ENCODE measurements around the gene PELI2.

PELI2 gene

DNA sequence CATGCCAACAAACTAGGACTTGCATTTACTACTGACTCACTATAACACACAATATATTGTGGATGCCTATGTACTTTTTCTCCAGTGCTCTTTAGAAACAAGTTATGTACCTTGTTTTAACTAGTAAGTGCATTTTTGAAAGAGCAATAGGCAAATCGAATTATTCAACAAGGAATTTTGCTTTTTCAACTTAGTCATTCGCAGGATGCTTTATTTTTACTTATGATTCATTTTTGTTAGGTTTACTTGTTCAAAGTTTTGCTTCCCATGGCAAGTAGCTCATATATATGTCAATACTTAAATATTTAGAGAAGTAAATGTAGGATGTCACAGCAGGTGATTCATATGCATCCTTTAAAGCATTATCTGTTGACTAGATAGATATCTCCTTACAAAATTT is 149.8 kb downstream of the PELI2 start:
- H3K9me3 Mint-ChIP-seq, result no peaks in the 10 kb centered on the region
- H3K27ac Mint-ChIP-seq, result no peak overlapping the region
- no peak overlapping the region for H3K4me3 Mint-ChIP-seq
- no peak for DNase-seq (ENCODE audit: low spot score)
- H3K36me3 Mint-ChIP-seq (ENCODE audit: low read depth), result no peaks in the 10 kb centered on the region
- peaks cover 2% of the 10 kb centered on the region for H3K27me3 Mint-ChIP-seq (ENCODE audit: low read depth)
- no peaks in the 10 kb centered on the region for H3K4me1 Mint-ChIP-seq (ENCODE audit: low read depth)

DNA sequence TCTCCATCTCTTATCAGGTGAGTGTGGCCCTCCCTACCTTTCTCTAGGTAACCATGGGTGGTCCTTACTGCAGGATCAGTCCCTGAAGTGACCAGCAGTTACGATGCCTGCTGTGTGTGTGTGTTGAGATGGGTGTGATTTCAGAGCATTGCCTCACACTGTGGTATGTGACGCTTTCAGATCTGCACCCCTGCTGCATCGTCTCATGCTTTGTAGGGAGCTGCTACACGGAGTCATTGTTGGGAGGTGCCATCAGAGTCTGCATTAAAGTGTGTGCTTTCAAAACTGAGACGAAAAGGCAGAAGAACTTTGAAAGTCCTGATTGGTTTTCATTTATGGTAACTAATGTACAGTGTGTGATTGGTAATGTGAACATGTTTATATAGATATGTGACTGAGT is 150.5 kb downstream of the PELI2 start:
- no peak for DNase-seq (ENCODE audit: low spot score)
- Mint-ChIP-seq H3K36me3 (ENCODE audit: low read depth) (no peaks in the 10 kb centered on the region), H3K27ac (no peak overlapping the region)

DNA sequence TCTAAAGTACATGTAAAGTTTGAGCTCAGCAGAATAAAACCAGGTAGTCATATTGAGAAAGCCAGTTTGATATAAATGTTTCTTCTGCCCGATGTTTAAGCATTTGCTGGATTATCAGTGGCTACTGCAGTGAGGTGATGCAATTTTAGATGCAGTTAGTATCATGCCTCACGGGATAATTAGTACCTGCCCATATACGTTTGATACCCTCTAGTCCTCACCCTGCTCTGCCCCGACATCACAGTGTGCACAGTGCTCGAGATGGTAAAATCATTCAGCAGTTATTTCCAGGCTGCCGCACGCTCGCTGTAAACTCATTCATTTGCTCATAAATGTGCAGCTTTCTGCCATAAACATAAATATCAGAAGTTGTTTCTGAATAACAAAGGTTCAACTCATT is 152.7 kb downstream of the PELI2 start:
- no peaks in the 10 kb centered on the region for H3K36me3 Mint-ChIP-seq (ENCODE audit: low read depth)
- H3K27me3 Mint-ChIP-seq (ENCODE audit: low read depth), result no peaks in the 10 kb centered on the region
- no peaks in the 10 kb centered on the region for H3K9me3 Mint-ChIP-seq
- no peak overlapping the region for H3K27ac Mint-ChIP-seq
- H3K4me1 Mint-ChIP-seq (ENCODE audit: low read depth), result no peaks in the 10 kb centered on the region
- DNase-seq (ENCODE audit: low spot score), result no peak
- H3K4me3 Mint-ChIP-seq, result no peak overlapping the region

More for the DNA sequence above, 150.5 kb downstream of the PELI2 start:
- H3K4me1 Mint-ChIP-seq (ENCODE audit: low read depth), result no peaks in the 10 kb centered on the region
- H3K27me3 Mint-ChIP-seq (ENCODE audit: low read depth), result peaks cover 2% of the 10 kb centered on the region
- H3K4me3 Mint-ChIP-seq, result no peak overlapping the region
- no peaks in the 10 kb centered on the region for H3K9me3 Mint-ChIP-seq

DNA sequence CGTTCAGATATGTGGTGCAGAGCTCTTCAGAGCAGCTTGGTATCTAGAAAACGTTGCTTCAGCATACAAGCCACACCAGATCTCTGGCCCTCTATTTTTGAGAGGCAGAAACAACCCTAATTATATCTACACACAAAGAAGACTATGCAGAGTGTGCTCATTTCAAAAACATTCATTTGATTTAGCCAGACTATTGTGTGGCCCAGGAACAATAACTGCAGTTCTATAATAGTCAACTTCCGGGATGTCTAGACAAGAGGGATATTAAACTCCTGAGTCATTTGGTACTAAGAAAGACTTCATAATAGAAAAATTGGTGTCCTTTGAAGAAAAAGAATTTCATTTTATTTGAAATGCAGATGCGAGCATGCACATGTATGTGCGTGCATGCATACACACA is 153.8 kb downstream of the PELI2 start:
- no peaks in the 10 kb centered on the region for H3K27me3 Mint-ChIP-seq (ENCODE audit: low read depth)
- no peak for DNase-seq (ENCODE audit: low spot score)
- H3K9me3 Mint-ChIP-seq, result no peaks in the 10 kb centered on the region
- H3K4me3 Mint-ChIP-seq, result no peak overlapping the region
- no peaks in the 10 kb centered on the region for H3K36me3 Mint-ChIP-seq (ENCODE audit: low read depth)
- no peak overlapping the region for H3K27ac Mint-ChIP-seq
- no peaks in the 10 kb centered on the region for H3K4me1 Mint-ChIP-seq (ENCODE audit: low read depth)

DNA sequence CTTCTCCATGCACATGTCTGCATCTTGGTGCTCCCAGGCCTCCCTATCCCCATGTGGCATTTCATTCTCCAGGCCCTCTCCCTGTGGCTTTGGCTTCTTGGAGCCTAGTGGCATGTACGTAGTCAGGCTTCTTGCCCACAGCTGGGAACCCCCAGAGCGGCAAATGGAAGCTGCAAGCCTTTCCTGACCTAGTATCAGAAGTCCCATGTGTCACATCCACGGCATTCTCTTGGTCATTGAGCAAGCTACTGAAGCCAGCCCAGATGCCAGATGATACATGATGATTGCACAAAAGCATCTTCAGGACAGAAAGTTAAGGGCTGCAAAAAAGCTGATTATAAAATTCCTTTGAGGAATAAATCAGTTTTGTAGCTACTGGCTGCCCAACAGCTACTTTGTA is 154.9 kb downstream of the PELI2 start:
- Mint-ChIP-seq H3K4me3 (no peak overlapping the region), H3K9me3 (no peaks in the 10 kb centered on the region), H3K27ac (no peak overlapping the region), H3K36me3 (ENCODE audit: low read depth) (no peaks in the 10 kb centered on the region), H3K4me1 (ENCODE audit: low read depth) (no peaks in the 10 kb centered on the region), H3K27me3 (ENCODE audit: low read depth) (no peaks in the 10 kb centered on the region)
- DNase-seq (ENCODE audit: low spot score), result no peak

DNA sequence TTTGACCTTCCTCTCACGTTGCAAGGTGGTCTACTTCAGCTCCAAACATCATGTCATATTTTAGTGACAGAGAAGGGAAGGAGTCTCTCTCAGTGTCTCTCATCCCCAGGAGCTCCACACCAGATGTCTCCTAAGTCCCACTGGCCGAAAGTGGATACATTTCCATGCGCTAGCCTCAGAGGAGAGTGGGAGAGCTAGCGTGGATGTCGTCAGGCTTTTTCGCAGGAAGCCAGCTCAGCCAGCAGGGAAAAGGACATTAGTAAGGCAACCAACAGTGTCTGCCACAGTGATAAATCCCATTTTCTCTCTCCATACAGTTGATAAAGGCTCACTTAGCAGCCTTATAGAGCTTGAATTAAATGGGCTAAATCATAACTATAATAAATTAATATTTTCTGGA is 155.7 kb downstream of the PELI2 start:
- H3K4me3 Mint-ChIP-seq, result no peak overlapping the region
- H3K27ac Mint-ChIP-seq, result no peak overlapping the region
- no peaks in the 10 kb centered on the region for H3K27me3 Mint-ChIP-seq (ENCODE audit: low read depth)
- no peaks in the 10 kb centered on the region for H3K9me3 Mint-ChIP-seq
- H3K4me1 Mint-ChIP-seq (ENCODE audit: low read depth), result no peaks in the 10 kb centered on the region
- no peaks in the 10 kb centered on the region for H3K36me3 Mint-ChIP-seq (ENCODE audit: low read depth)
- no peak for DNase-seq (ENCODE audit: low spot score)

DNA sequence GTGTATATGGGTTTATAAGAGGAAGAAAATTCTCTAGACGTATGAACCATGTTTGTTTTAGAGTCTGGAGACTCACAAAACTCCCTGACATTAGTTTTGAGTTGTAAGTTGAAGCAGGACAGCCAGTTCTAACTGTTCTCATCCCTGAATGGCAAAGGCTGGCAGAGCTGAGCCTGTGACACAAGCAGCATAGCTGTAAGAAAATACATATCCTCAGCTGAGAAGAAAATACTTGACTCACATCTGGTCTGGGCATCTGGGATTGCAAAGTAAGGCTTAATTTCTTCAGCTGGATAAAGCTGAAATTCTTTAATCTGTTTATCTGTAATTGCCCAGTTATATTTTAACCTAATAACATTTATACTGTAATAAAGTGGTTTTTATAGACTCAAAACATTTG is 156.3 kb downstream of the PELI2 start:
- Mint-ChIP-seq H3K4me1 (ENCODE audit: low read depth) (no peaks in the 10 kb centered on the region), H3K27me3 (ENCODE audit: low read depth) (no peaks in the 10 kb centered on the region), H3K36me3 (ENCODE audit: low read depth) (no peaks in the 10 kb centered on the region), H3K9me3 (no peaks in the 10 kb centered on the region), H3K4me3 (no peak overlapping the region), H3K27ac (no peak overlapping the region)
- no peak for DNase-seq (ENCODE audit: low spot score)

DNA sequence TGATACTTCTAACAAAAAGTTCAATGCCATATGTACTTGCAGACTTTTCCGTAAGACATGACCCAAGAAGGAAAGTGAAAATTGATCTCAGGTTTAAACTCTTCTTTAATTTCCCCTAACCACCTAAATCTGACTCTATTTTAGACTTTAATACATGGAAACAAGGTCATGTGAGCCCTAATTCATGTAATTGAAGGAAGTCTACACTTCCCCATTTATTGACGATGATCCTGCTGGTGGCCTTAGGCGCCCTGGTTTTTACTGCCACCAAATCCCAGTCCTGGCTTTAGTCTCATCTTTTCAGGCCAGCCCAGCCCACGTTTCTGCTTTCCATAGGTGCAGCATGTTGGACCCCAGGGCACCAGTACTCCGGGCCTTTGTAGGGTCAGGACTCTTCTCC is 157.9 kb downstream of the PELI2 start:
- H3K4me3 Mint-ChIP-seq, result no peak overlapping the region
- no peaks in the 10 kb centered on the region for H3K9me3 Mint-ChIP-seq
- no peaks in the 10 kb centered on the region for H3K27me3 Mint-ChIP-seq (ENCODE audit: low read depth)
- no peak overlapping the region for H3K27ac Mint-ChIP-seq
- no peak for DNase-seq (ENCODE audit: low spot score)
- no peaks in the 10 kb centered on the region for H3K36me3 Mint-ChIP-seq (ENCODE audit: low read depth)
- H3K4me1 Mint-ChIP-seq (ENCODE audit: low read depth), result no peaks in the 10 kb centered on the region

DNA sequence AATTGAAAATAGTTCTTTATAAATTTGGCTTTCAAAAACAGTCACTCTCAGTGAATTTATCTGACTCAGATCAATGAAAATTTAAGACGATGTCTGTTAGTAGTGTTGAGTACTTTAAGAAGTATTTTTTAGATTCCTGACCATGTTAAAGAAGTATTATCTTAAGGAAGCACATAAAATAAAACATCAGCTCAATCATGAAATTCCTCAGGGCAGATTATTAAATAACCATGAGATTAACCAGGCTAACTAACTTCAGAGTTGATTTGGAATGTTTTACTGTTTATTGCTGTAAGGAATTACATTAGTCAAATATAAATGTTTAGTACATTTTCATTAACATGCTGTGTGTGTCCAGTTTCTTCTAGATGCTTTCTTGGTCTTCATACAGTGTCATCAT is 160.2 kb downstream of the PELI2 start:
- no peak for DNase-seq (ENCODE audit: low spot score)
- H3K9me3 Mint-ChIP-seq, result no peaks in the 10 kb centered on the region

DNA sequence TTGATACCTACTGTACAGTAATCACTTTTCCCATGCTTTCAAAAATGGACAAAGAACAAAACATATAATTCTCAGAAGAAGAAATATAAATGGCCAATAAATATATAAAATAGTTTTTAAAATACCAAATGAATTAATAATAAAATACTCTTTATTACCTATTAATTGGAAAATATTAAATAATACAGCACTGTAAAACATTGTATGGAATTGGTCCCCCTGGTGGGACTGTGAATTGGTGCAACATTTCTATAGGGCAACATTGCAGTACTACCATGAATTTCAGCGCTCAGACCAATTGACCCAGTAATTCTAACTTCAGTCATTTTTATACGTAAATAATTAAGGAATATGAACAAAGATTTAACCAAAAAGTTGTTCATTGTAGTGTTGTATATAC is 162.6 kb downstream of the PELI2 start:
- DNase-seq (ENCODE audit: low spot score), result no peak
- Mint-ChIP-seq H3K4me1 (ENCODE audit: low read depth) (no peaks in the 10 kb centered on the region), H3K27me3 (ENCODE audit: low read depth) (no peaks in the 10 kb centered on the region), H3K9me3 (no peaks in the 10 kb centered on the region), H3K4me3 (no peak overlapping the region), H3K27ac (no peak overlapping the region), H3K36me3 (ENCODE audit: low read depth) (no peaks in the 10 kb centered on the region)

More for the DNA sequence above, 160.2 kb downstream of the PELI2 start:
- Mint-ChIP-seq H3K36me3 (ENCODE audit: low read depth) (no peaks in the 10 kb centered on the region), H3K4me1 (ENCODE audit: low read depth) (no peaks in the 10 kb centered on the region), H3K4me3 (no peak overlapping the region), H3K27me3 (ENCODE audit: low read depth) (no peaks in the 10 kb centered on the region), H3K27ac (no peak overlapping the region)

DNA sequence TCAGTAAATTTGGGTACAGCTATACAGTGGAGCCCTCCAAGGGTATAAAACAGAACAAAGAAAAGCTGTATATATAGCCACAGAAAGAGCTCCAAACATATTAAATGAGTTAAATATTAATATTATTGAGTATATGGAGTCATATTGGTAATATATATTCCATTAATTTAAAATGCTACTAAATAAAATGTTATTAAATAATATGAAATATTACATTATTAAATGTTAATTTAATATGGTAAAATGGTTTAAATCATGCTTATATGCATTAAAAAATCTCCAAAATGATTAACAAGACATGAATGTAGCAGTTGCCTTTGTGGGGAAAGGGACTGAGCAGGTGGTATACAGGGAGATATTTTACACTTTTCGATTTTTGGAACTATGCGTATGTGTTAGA is 164.0 kb downstream of the PELI2 start:
- Mint-ChIP-seq H3K27me3 (ENCODE audit: low read depth) (no peaks in the 10 kb centered on the region), H3K9me3 (no peaks in the 10 kb centered on the region), H3K4me1 (ENCODE audit: low read depth) (no peaks in the 10 kb centered on the region)

DNA sequence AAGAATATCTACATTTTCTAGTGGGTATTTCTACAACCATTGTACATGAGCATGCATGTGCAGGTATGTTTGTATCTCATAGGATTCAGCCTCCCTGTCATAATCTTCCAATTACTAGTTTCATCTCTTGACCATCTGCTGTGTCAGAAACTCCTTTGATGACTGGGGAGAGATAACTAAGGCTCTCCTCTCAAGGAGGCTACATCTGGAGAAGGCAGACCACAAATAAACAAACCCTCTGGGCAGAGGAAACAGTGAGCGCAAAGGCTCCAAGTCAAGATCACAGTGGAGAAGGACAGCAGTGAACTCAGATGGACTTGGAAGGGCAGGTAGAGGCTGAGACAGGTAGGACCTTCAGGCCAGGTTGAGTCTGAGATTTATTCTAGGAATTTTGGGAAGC is 166.4 kb downstream of the PELI2 start:
- Mint-ChIP-seq H3K4me1 (ENCODE audit: low read depth) (no peaks in the 10 kb centered on the region), H3K4me3 (no peak overlapping the region), H3K9me3 (no peaks in the 10 kb centered on the region), H3K36me3 (ENCODE audit: low read depth) (no peaks in the 10 kb centered on the region), H3K27me3 (ENCODE audit: low read depth) (no peaks in the 10 kb centered on the region), H3K27ac (no peak overlapping the region)
- DNase-seq (ENCODE audit: low spot score), result no peak

More for the DNA sequence above, 164.0 kb downstream of the PELI2 start:
- DNase-seq (ENCODE audit: low spot score), result no peak
- Mint-ChIP-seq H3K36me3 (ENCODE audit: low read depth) (no peaks in the 10 kb centered on the region), H3K27ac (no peak overlapping the region), H3K4me3 (no peak overlapping the region)

DNA sequence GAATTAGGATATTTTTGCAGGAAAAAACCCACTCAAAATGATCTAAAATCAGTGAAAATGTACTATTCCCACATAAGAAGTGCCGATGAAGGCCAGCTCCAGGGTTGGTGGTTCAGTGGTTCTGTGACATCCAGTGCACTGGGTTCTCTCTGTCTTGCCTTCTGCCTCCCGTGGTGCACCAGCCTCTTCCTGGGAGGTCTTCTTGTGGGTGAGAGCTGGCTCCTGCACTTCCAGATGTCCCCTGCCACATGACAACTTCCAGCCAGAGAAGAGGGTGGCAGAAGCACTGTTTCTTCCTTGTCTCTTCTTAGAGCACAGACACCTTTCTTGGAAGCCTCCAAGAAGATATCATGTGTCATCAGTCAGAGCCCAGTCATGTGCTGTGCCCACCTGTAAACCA is 170.9 kb downstream of the PELI2 start:
- no peaks in the 10 kb centered on the region for H3K4me1 Mint-ChIP-seq (ENCODE audit: low read depth)
- no peaks in the 10 kb centered on the region for H3K9me3 Mint-ChIP-seq
- DNase-seq (ENCODE audit: low spot score), result no peak
- no peaks in the 10 kb centered on the region for H3K36me3 Mint-ChIP-seq (ENCODE audit: low read depth)
- H3K27me3 Mint-ChIP-seq (ENCODE audit: low read depth), result no peaks in the 10 kb centered on the region
- no peak overlapping the region for H3K27ac Mint-ChIP-seq
- no peak overlapping the region for H3K4me3 Mint-ChIP-seq

DNA sequence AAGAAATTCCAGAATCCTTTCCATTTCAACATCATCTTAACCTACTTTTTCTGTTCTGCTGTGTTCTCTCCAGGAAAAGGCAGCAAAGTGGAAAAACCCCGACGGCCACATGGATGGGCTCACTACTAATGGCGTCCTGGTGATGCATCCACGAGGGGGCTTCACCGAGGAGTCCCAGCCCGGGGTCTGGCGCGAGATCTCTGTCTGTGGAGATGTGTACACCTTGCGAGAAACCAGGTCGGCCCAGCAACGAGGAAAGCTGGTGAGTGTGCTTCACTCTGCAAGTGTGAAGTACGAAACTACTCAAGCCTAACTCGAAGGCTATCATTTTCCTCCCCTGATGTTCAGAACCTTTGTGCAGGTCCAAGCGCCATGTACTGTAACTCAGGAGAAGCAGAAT is 172.0 kb downstream of the PELI2 start:
- no peaks in the 10 kb centered on the region for H3K4me1 Mint-ChIP-seq (ENCODE audit: low read depth)
- H3K27ac Mint-ChIP-seq, result no peak overlapping the region
- no peak overlapping the region for H3K4me3 Mint-ChIP-seq
- no peaks in the 10 kb centered on the region for H3K9me3 Mint-ChIP-seq
- H3K36me3 Mint-ChIP-seq (ENCODE audit: low read depth), result no peaks in the 10 kb centered on the region
- no peaks in the 10 kb centered on the region for H3K27me3 Mint-ChIP-seq (ENCODE audit: low read depth)
- DNase-seq (ENCODE audit: low spot score), result no peak

DNA sequence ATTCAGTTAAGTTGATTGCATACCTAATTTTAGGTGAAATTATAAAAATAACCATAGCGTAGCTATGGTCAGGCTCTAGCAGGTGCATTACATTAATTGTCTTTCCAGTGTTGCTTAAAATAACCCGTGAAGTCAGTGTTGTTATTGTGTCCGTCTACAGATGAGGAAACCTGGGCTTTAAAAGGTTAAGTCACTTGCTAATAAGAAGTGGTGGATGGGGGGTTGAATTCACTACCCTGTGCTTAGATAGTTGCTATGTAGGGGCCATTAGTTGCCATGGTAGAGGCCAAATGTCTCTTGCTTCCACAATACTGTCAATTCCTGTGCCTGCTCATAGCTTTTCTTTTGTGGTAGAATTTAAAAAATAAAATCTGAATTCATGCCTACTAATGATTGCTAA is 174.8 kb downstream of the PELI2 start:
- Mint-ChIP-seq H3K4me3 (no peak overlapping the region), H3K9me3 (no peaks in the 10 kb centered on the region), H3K27me3 (ENCODE audit: low read depth) (no peaks in the 10 kb centered on the region), H3K36me3 (ENCODE audit: low read depth) (no peaks in the 10 kb centered on the region), H3K27ac (no peak overlapping the region), H3K4me1 (ENCODE audit: low read depth) (no peaks in the 10 kb centered on the region)
- DNase-seq (ENCODE audit: low spot score), result no peak

Data from T-helper 2 cell treated with Interferon-gamma antibody and Interleukin-4, amounts not matched to agents 5 μg/mL and 100 μg/mL, for 36 hours (primary cell).